ENCODE data around the gene C2orf92.

Gene C2orf92

DNA sequence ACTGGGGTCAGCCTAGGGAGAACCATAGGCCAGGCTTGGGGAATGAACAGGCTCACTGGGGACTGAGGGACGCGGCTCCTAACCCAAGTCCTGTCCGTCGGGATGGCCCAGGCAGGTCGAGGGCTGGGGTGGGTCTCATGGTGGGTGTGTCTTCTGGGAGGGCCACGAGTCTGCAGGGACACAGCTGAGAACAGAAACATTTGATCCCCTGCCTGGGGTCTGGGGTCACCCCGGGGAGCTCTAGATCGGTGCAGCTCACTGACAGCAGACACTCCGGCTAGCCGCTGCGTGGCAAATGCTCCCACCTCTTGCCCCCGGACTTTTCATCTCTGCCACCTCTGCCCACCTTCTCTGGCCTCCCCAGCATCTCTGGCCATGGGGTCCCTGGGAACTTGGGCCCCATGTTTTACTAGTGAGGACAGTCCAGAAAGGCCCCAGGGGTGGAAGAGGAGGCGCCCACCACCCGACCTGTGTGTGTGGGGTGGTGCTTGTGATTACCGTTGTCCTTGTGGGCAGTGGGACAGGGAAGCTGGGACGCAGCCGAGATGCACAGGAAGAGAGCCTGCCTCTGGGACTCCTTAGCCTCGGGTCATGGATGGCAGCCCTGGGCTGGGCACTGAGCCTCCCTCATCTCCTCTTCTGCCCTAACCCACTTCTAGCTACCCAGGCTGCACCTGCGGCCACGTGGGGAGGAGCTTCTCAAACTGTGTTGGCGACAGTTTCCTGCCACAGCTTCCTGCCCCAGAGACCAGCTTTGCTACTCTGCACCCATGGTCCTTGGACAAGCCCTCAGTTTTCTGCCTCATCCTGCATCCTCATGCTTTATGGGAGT lies 48.8 kb downstream of the C2orf92 start:
- Mint-ChIP-seq H3K4me3 (peak overlapping the region; percentile 98), H3K4me1 (ENCODE audit: low read depth) (peaks cover 60% of the 10 kb centered on the region), H3K27me3 (ENCODE audit: low read depth) (no peaks in the 10 kb centered on the region), H3K27ac (peak overlapping the region; percentile 94), H3K9me3 (no peaks in the 10 kb centered on the region), H3K36me3 (ENCODE audit: low read depth) (peaks cover 82% of the 10 kb centered on the region)
- peak; percentile 66 for DNase-seq (ENCODE audit: low spot score)

DNA sequence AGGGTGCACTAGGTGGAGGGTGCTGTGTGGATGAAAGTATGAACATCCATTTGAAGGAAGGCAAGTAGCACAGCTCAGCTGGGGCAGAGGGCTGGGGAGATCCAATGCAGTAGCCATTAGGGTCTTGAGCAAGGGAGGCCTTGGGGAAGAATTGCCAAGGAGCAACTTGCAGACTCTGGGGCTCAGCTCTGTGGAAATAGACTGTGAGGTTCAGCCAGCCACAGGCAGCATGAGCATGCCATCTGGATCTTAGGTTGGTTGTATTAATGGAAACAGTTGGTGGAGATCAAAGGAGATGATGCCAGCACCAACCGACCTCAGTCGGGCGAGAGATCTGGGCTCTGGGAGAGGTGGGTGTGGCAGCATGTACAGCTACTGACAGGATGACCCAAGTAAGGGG lies 49.4 kb downstream of the C2orf92 start:
- Mint-ChIP-seq H3K36me3 (ENCODE audit: low read depth) (peaks cover 81% of the 10 kb centered on the region), H3K27me3 (ENCODE audit: low read depth) (no peaks in the 10 kb centered on the region), H3K9me3 (no peaks in the 10 kb centered on the region), H3K4me1 (ENCODE audit: low read depth) (peaks cover 57% of the 10 kb centered on the region), H3K4me3 (peak overlapping the region; percentile 98), H3K27ac (peak overlapping the region; percentile 94)
- DNase-seq (ENCODE audit: low spot score) = no peak

DNA sequence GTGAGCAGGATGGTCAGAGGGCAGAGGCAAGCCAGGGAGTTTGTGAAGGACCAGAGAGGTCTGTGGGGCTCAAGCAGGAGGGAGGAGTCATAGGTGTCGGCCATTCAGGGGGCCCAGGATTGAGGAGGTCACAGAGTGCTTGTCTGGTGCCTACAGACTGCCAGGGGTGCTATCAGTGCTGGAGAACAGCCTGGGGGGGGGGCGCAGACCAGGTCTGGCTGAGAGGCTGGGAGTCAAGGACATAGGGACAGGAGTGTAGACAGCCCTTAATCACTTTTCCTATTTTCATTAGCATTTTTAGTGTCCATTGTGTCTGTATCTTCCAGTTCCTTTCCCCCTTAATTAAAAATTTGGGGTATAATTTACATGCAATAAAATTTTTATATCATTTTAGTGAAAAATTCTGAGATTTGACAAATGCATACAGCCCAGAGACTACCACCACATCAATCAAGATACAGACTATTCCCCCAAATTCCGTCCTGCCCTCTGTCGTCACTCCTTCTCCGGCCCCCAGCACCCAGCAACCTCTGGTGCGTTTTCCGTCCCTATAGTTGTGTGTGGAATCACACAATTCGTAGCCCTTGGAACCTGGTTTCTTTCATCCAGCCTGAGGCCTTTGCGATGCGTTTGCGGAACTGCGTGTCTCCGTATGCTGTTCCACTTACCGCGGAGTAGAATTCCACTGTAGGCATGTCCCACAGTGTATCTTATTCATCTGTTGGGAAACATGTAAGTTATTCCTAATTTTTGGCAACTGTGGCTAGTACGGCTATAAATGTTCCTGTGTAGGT lies 50.0 kb downstream of the C2orf92 start:
- H3K27ac Mint-ChIP-seq = peak overlapping the region; percentile 94
- H3K4me3 Mint-ChIP-seq = peak overlapping the region; percentile 98
- H3K4me1 Mint-ChIP-seq (ENCODE audit: low read depth) = peaks cover 55% of the 10 kb centered on the region

DNA sequence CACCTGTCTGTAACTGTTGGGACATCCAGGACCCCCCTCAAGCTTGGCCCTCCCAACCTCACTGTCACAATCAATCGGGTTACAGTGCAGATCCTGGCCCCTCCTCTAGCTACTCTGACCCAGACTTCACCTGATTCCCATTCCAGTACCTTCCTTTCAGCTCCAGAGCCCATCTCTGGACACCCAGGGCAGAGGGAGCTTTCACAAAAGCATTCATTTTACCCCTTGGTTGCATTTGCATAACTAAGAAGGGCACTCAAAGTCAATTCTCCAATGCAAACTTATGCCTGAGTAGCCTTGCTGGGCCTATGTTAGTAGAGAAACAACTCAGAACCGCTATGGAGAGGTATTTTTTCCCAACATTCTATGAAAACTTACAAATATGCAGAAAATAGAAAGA lies 51.2 kb downstream of the C2orf92 start:
- H3K9me3 Mint-ChIP-seq = no peaks in the 10 kb centered on the region
- DNase-seq (ENCODE audit: low spot score) = no peak
- H3K4me3 Mint-ChIP-seq = peak overlapping the region; percentile 48
- peak overlapping the region; percentile 75 for H3K27ac Mint-ChIP-seq
- H3K36me3 Mint-ChIP-seq (ENCODE audit: low read depth) = peaks cover 78% of the 10 kb centered on the region
- H3K4me1 Mint-ChIP-seq (ENCODE audit: low read depth) = peaks cover 43% of the 10 kb centered on the region
- H3K27me3 Mint-ChIP-seq (ENCODE audit: low read depth) = no peaks in the 10 kb centered on the region

More for the DNA sequence above, 50.0 kb downstream of the C2orf92 start:
- Mint-ChIP-seq H3K36me3 (ENCODE audit: low read depth) (peaks cover 78% of the 10 kb centered on the region), H3K9me3 (no peaks in the 10 kb centered on the region), H3K27me3 (ENCODE audit: low read depth) (no peaks in the 10 kb centered on the region)
- DNase-seq (ENCODE audit: low spot score) = no peak

DNA sequence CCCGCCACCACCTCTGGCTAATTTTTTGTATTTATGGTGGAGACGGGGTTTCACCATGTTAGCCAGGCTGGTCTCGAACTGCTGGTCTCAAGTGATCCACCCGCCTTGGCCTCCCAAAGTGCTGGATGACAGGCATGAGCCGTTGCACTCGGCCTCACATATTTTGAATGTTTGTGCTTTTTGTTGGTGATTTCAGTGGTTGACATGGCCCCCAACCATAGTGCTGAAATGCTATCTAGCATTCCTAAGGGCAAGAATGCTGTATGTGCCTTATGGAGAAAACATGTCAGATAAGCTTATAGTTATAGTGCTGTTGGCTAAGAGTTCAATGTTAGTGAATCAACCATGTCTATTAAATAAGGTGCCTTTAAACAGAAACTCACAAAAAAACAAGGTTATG lies 52.7 kb downstream of the C2orf92 start:
- peaks cover 79% of the 10 kb centered on the region for H3K36me3 Mint-ChIP-seq (ENCODE audit: low read depth)
- no peak for DNase-seq (ENCODE audit: low spot score)

DNA sequence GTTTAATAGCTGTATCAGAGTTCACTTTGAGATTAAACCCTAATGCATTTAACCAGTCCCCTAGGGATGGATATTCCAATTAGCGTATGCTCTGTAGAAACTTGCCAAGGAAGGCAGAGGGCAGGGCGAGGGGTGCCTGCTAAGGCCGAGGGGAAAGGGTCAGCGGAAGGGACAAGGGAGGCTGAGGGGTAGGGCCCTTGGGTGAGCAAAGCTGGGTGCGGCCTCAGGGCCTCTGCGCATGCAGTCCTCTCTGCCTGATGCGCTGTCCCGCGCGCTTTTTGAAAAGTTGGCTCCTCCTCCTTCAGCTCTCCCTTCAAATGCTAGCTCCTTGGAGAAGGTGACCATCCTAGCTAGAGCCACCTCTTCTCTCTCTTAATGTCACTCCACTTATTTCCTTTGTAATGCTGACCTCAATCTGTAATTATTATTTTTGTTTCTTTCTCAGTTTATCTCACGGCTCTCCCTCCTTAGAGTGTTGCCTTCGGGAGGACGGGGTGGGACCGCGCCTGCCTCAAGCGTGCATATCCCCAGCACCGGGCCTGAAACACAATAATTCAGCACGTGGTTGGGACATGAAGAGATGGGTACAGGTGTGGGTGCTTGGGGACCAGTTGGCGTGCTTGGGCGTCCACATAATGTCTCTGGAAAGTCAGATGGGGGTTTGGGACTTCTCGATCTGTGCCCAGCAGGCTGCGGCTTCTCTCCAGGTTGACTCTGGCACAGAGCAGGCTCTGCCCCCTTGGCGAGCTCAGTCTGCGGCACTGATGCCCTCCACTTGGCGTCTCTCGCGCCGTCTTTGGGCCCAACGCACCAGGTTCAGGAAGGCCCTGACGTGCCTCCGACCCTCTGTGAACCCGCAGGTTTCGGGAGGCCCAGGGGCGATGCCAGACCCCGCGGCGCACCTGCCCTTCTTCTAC lies 53.9 kb downstream of the C2orf92 start:
- H3K27ac Mint-ChIP-seq = no peak overlapping the region
- no peak for DNase-seq (ENCODE audit: low spot score)
- H3K9me3 Mint-ChIP-seq = peaks cover 5% of the 10 kb centered on the region
- H3K27me3 Mint-ChIP-seq (ENCODE audit: low read depth) = no peaks in the 10 kb centered on the region
- no peak overlapping the region for H3K4me3 Mint-ChIP-seq
- H3K36me3 Mint-ChIP-seq (ENCODE audit: low read depth) = peaks cover 82% of the 10 kb centered on the region
- H3K4me1 Mint-ChIP-seq (ENCODE audit: low read depth) = peaks cover 33% of the 10 kb centered on the region

More for the DNA sequence above, 52.7 kb downstream of the C2orf92 start:
- Mint-ChIP-seq H3K4me3 (no peak overlapping the region), H3K27ac (no peak overlapping the region), H3K27me3 (ENCODE audit: low read depth) (no peaks in the 10 kb centered on the region), H3K4me1 (ENCODE audit: low read depth) (peaks cover 37% of the 10 kb centered on the region), H3K9me3 (no peaks in the 10 kb centered on the region)

DNA sequence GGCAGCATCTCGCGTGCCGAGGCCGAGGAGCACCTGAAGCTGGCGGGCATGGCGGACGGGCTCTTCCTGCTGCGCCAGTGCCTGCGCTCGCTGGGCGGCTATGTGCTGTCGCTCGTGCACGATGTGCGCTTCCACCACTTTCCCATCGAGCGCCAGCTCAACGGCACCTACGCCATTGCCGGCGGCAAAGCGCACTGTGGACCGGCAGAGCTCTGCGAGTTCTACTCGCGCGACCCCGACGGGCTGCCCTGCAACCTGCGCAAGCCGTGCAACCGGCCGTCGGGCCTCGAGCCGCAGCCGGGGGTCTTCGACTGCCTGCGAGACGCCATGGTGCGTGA lies 54.5 kb downstream of the C2orf92 start:
- Mint-ChIP-seq H3K4me3 (no peak overlapping the region), H3K4me1 (ENCODE audit: low read depth) (peaks cover 27% of the 10 kb centered on the region), H3K36me3 (ENCODE audit: low read depth) (peaks cover 82% of the 10 kb centered on the region), H3K27me3 (ENCODE audit: low read depth) (no peaks in the 10 kb centered on the region), H3K27ac (no peak overlapping the region), H3K9me3 (peaks cover 5% of the 10 kb centered on the region)
- no peak for DNase-seq (ENCODE audit: low spot score)

DNA sequence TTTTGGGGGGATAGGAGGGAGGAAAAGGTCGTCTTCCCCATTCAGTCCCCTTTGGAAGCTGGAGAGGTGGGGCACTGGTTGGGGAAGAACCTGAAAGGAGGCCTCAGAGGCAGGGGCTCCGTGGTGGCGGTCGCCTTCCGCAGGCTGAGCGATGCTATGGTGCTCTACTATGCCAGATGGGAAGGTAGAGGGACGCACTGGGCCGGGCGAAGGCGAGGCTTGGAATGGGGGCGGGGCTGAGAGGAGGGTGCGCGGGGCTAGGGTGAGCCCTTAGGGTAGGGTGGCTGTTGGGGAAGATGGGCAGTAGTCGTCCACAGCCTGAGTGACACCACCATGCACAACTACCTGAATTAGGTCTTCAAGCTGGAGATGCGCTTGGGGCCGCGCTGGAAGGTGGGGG lies 55.0 kb downstream of the C2orf92 start:
- Mint-ChIP-seq H3K36me3 (ENCODE audit: low read depth) (peaks cover 83% of the 10 kb centered on the region), H3K27me3 (ENCODE audit: low read depth) (no peaks in the 10 kb centered on the region), H3K9me3 (peaks cover 10% of the 10 kb centered on the region), H3K4me3 (no peak overlapping the region), H3K27ac (no peak overlapping the region), H3K4me1 (ENCODE audit: low read depth) (peaks cover 24% of the 10 kb centered on the region)
- DNase-seq (ENCODE audit: low spot score) = no peak

DNA sequence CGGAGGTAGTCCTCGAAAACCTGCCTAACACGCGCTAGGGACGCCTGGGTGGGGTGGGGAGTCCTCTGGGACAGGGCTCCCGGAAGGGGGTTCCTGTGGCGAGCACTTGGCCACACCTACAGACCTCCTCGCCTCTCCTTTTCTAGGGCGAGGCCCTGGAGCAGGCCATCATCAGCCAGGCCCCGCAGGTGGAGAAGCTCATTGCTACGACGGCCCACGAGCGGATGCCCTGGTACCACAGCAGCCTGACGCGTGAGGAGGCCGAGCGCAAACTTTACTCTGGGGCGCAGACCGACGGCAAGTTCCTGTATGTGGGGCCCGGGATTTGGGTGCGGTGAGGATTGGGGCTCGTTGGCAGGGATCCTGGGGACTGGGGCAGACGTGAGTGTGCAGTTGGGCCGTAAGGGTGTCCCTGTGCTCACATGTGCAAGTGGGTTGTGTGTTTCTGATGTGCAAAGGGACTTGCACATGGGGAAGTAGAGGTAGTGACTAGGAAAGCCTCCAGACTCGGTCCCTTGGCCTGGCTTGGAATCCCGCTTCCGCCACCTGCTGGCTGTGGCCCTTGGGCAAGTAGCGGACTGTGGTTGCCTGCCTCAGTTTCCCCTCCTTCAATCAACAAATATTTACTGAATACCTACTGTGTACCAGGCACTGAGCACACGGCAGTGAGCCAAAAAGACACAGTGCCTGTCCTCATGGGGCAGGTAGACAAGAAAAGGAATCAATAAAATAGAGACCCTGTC lies 55.6 kb downstream of the C2orf92 start:
- Mint-ChIP-seq H3K9me3 (peaks cover 14% of the 10 kb centered on the region), H3K4me3 (no peak overlapping the region), H3K27me3 (ENCODE audit: low read depth) (no peaks in the 10 kb centered on the region), H3K27ac (no peak overlapping the region), H3K4me1 (ENCODE audit: low read depth) (peaks cover 18% of the 10 kb centered on the region), H3K36me3 (ENCODE audit: low read depth) (peaks cover 83% of the 10 kb centered on the region)
- DNase-seq (ENCODE audit: low spot score) = no peak

DNA sequence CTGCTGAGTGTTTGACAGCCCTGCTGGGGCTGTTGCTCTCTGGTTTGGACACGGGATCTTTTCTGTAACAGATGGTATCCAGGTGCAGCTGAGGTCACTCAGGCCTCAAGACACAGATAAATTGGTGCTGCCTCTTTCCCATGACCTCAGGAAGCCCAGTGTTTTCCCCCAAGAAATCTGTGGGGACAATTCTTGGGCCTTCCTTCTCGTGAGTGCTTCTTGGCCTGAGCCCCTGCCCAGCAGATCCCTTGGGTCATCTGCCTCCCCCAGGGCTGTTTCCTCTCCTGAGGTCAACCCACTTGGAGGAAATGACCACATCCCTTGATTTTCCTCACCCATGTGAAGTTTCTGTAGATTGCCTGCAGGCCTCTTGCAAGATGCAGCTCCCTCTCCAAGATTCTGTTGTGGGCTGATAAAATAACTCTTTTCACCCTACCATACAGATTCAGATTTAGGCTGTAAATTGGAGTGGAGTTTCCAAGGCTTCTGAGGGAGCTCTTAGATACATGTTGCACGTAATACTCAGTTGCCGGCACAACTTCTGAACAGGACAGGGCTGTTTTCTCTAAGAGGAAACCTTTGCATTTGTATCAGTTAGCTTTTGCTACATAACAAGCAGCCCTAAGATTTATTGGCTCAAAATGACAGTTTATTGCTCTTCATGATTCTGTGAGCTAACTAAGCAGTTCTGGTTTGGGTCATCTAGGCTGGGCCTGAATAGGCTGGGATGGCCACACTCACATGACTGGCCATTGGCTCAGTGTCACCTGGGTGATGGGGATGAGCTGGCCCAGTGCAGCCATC lies 57.0 kb downstream of the C2orf92 start:
- no peak overlapping the region for H3K4me3 Mint-ChIP-seq
- peaks cover 10% of the 10 kb centered on the region for H3K4me1 Mint-ChIP-seq (ENCODE audit: low read depth)
- H3K27me3 Mint-ChIP-seq (ENCODE audit: low read depth) = no peaks in the 10 kb centered on the region
- DNase-seq (ENCODE audit: low spot score) = no peak
- H3K36me3 Mint-ChIP-seq (ENCODE audit: low read depth) = peaks cover 86% of the 10 kb centered on the region
- peaks cover 20% of the 10 kb centered on the region for H3K9me3 Mint-ChIP-seq
- H3K27ac Mint-ChIP-seq = no peak overlapping the region

DNA sequence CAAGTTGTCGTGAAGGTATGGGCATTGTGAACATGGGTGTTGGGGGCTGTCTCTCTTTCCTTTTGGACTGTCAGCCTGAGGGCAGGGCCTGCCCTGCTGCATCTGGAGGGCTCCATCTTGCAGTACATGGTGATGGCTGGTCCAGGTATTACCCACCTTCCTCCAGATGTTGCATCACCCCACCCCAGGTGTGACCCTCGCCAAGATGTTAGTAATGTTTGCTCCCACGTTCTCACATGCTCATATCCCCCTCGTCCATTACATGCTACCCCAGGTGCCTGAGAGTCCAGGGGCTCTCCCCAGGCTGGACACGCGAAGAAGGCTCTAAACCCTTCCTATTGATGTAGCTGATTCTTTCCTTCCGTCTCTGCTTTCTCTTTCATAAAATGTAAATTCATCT lies 57.8 kb downstream of the C2orf92 start:
- Mint-ChIP-seq H3K4me3 (no peak overlapping the region), H3K36me3 (ENCODE audit: low read depth) (peaks cover 92% of the 10 kb centered on the region), H3K27me3 (ENCODE audit: low read depth) (no peaks in the 10 kb centered on the region), H3K4me1 (ENCODE audit: low read depth) (peaks cover 10% of the 10 kb centered on the region), H3K9me3 (peaks cover 20% of the 10 kb centered on the region), H3K27ac (no peak overlapping the region)
- no peak for DNase-seq (ENCODE audit: low spot score)

DNA sequence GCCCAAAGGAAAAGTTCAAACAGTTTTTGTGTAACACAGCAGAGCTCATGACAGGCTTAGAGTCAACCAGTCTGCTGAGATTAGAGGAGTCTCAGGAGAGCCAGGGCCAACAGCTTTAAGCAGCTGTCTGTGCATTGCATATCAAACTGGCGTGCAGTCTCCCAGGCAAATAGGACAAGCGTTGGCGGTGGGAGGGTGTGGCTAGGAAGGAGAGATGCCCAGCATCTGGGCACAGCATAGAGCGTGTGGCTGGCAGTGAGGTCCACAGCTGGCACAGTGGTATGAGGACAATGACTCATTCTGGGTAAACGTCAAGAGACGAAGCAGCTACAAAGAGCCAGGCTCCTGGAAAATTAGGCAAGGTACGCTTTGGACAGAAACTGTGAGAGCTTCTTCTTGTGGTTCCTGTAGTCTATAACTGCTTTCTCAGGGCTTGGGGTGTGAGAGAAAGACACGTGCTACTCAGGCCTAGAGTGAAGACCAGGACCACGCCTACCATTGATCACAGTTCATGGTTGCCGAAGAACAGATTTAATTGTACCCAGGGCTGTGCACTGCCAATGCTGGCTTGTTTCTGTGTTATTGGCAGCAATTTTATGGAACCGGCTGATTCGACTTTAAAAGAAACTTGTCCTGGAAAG lies 58.7 kb downstream of the C2orf92 start:
- DNase-seq (ENCODE audit: low spot score) = no peak
- no peaks in the 10 kb centered on the region for H3K27me3 Mint-ChIP-seq (ENCODE audit: low read depth)
- peaks cover 7% of the 10 kb centered on the region for H3K4me1 Mint-ChIP-seq (ENCODE audit: low read depth)
- H3K9me3 Mint-ChIP-seq = peaks cover 20% of the 10 kb centered on the region
- H3K4me3 Mint-ChIP-seq = no peak overlapping the region
- peaks cover 87% of the 10 kb centered on the region for H3K36me3 Mint-ChIP-seq (ENCODE audit: low read depth)
- no peak overlapping the region for H3K27ac Mint-ChIP-seq

All from T-helper 2 cell treated with Interferon-gamma antibody and Interleukin-4, amounts not matched to agents 5 μg/mL and 100 μg/mL, for 36 hours (primary cell).